Duodenal mucosa (tissue), 2 donors: ENCODE results near the gene ZNF569.
"Not testable (repeated sequence)": the region's sequence is repeated elsewhere in the genome, so short reads cannot be mapped to it uniquely, and the experiment has no call there.

ENCODE experiments used
- H3K27ac ChIP-seq: one replicate; pipeline ENCODE4 v1.7.0; 2013; ENCODE audit warnings: low read depth, low read length
- H3K27me3 ChIP-seq, 2 donors: one replicate each; pipeline ENCODE4 v1.7.0; 2013; ENCODE audit warnings: low read length in 2 of 2, control low read depth in 1 of 2; ENCODE audit not compliant: insufficient read depth in 2 of 2, control insufficient read depth in 1 of 2
- H3K36me3 ChIP-seq, 2 donors: one replicate each; pipeline ENCODE4 v1.7.0; 2013; ENCODE audit warnings: low read length in 2 of 2, control low read depth in 1 of 2; ENCODE audit not compliant: insufficient read depth in 2 of 2, control insufficient read depth in 1 of 2
- H3K4me1 ChIP-seq, 2 donors: one replicate each; pipeline ENCODE4 v1.7.0; 2013; ENCODE audit warnings: low read length in 2 of 2, control low read depth in 1 of 2; ENCODE audit not compliant: insufficient read depth in 2 of 2, control insufficient read depth in 1 of 2
- H3K4me3 ChIP-seq, 2 donors: one replicate each; pipeline ENCODE4 v1.7.0; 2013; ENCODE audit warnings: low read length in 2 of 2, low read depth in 1 of 2
- H3K9ac ChIP-seq, 2 donors: one replicate each; pipeline ENCODE4 v1.7.0; 2013; ENCODE audit warnings: low read length in 2 of 2, low read depth in 1 of 2
- H3K9me3 ChIP-seq, 2 donors: one replicate each; pipeline ENCODE4 v1.7.0; 2013; ENCODE audit warnings: low read length in 2 of 2, control low read depth in 1 of 2; ENCODE audit not compliant: control insufficient read depth in 1 of 2

ZNF569 gene

GRCh38 chr19:37403403-37403802 lies 63.8 kb downstream of the ZNF569 start:
- H3K36me3 ChIP-seq = no peaks in the 10 kb centered on the region
- H3K27ac ChIP-seq = no peak overlapping the region
- no peaks in the 10 kb centered on the region for H3K27me3 ChIP-seq
- H3K9ac ChIP-seq = no peak overlapping the region
- no peaks in the 10 kb centered on the region for H3K4me1 ChIP-seq
- H3K4me3 ChIP-seq = no peak overlapping the region
- peaks cover 49 to 57% of the 10 kb centered on the region in 2 donors for H3K9me3 ChIP-seq

DNA sequence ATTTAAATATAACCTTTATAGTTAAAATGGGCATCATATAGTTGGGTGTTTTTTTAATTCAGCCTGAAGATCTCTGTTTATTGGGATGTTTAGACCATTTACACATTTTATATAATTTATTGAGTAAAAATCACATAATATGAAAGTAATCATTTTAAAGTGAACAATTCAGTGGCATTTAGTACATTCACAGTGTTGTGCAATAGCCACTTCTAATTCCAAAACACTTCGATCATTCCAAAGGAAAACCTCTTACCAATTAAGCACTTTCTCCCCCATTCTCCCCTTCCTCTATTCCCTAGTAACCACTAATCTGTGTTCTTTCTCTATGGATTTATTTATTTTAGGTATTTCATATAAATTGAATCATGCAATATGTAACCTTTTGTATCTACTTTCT lies 66.2 kb downstream of the ZNF569 start:
- Histone ChIP-seq H3K27me3 (no peaks in the 10 kb centered on the region), H3K27ac (no peak overlapping the region), H3K4me1 (no peaks in the 10 kb centered on the region), H3K4me3 (no peak overlapping the region), H3K9ac (no peak overlapping the region), H3K36me3 (no peaks in the 10 kb centered on the region), H3K9me3 (peaks cover 50 to 56% of the 10 kb centered on the region in 2 donors)

DNA sequence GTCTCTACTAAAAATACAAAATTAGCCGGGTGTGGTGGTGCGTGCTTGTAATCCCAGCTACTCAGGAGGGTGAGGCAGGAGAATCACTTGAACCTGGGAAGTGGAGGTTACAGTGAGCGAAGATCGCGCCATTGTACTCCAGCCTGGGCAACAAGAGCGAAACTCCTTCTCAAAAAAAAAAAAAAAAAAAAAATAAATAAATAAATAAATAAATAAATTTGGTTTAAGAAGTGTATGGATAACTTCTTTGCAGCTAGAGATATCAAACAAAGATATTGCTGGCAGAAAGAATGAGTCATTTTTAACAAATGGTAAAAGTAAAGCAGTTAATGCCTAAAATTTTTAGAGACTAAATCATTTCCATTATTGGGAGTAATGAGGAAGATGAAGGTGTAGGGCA lies 75.8 kb downstream of the ZNF569 start:
- not testable (repeated sequence) for H3K4me3 ChIP-seq, H3K27me3 ChIP-seq, H3K9ac ChIP-seq, H3K4me1 ChIP-seq, H3K27ac ChIP-seq
- peaks cover 30 to 34% of the 10 kb centered on the region in 2 donors for H3K36me3 ChIP-seq
- peaks cover 68 to 77% of the 10 kb centered on the region in 2 donors for H3K9me3 ChIP-seq

DNA sequence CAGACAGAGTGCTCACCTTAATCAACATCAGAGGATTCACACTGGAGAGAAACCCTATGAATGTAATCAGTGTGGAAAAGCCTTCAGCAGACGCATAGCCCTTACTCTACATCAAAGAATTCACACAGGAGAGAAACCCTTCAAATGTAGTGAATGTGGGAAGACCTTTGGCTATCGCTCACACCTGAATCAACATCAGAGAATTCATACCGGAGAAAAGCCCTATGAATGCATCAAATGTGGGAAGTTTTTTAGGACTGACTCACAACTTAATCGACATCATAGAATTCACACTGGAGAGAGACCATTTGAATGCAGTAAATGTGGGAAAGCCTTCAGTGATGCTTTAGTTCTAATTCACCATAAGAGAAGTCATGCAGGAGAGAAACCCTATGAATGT lies 78.0 kb downstream of the ZNF569 start:
- H3K27ac ChIP-seq = no peak overlapping the region
- H3K4me3 ChIP-seq = peak overlapping the region; percentile 7 to 37
- no peaks in the 10 kb centered on the region for H3K27me3 ChIP-seq
- no peak overlapping the region for H3K9ac ChIP-seq
- peaks cover 49 to 53% of the 10 kb centered on the region in 2 donors for H3K36me3 ChIP-seq
- no peaks in the 10 kb centered on the region for H3K4me1 ChIP-seq
- peaks cover 74 to 75% of the 10 kb centered on the region in 2 donors for H3K9me3 ChIP-seq

DNA sequence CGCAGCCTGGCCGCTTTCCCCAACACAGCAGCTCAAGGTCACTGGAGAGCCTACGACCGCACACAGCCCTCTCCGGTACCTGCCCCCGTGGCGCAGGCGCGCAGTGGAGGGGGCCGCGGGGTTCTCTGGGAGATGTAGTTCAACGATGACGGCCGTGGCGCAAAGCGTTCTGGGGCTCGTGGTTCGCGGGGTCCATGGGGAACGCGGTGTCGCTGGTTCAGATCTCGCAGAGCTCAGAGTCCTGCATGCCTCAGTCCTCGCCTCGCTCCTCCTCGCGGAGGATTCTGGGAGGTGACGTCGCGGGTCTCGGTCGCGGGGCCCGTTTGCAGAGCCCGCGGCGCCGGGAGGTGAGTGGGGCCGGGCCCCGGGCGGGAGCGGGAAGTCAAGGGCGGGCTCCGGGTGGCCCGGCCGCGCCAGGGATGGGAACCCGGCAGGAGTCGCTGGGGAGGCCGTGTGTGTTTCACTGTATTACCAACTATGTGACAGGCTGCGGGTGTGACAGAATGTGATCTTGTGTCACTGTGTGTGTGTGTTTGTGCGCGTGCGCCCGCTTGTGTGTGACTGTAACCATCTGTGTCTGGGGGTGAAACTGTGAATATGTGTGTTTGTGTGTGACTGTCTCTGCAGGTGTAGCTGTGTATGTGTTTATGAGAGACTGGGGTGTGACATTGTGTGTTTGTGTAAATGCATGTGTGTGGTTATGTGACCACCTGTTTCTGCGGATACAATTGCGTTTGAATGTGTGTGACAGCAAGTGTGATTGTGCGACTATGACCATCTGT lies 96.2 kb downstream of the ZNF569 start, which contains the start of gene ZNF527:
Gene ZNF527 (plus strand): TSS at position 220 of the 782 bp plus-strand sequence. CDS start 3,100 bp downstream, outside the sequence.
- H3K27ac ChIP-seq = peak within 1 kb of the TSS; percentile 84
- H3K36me3 ChIP-seq = peaks cover 17 to 19% of the 10 kb centered on the region in 2 donors
- H3K9me3 ChIP-seq = peaks cover 10 to 22% of the 10 kb centered on the region in 2 donors

DNA sequence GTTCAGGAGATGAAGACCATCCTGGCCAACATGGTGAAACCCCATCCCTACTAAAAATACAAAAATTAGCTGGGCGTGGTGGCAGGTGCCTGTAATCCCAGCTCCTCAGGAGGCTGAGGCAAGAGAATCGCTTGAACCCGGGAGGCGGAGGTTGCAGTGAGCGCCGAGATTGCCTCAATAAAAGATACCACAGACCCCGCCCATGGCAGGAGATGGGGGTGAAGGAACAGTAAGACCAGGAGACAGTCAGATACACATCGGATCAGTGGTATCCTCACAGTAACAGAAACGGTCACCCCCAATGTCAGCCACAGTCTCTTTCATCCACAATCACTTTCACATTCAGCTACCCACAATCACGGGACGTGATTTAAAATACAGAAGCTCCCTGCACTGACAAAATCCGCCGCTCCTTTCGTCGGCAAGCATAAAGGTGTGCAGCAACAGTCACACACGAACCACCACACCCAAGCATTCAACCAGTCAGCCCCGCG lies 96.8 kb downstream of the ZNF569 start:
- H3K9me3 ChIP-seq = peaks cover 15 to 23% of the 10 kb centered on the region in 2 donors

More for the DNA sequence above, 96.2 kb downstream of the ZNF569 start, which contains the start of gene ZNF527:
- Histone ChIP-seq H3K9ac (peak within 1 kb of the TSS; percentile 75 to 95), H3K4me1 (peaks cover 4 to 13% of the 10 kb centered on the region in 2 donors), H3K4me3 (peak within 1 kb of the TSS; percentile 75 to 76), H3K27me3 (no peaks in the 10 kb centered on the region)

GRCh38 chr19:37362733-37363132 lies 104.5 kb downstream of the ZNF569 start:
- Histone ChIP-seq H3K4me3 (no peak overlapping the region), H3K27ac (no peak overlapping the region), H3K9me3 (peaks cover 41 to 48% of the 10 kb centered on the region in 2 donors), H3K4me1 (no peaks in the 10 kb centered on the region), H3K27me3 (no peaks in the 10 kb centered on the region), H3K36me3 (peaks cover 26 to 53% of the 10 kb centered on the region in 2 donors), H3K9ac (no peak overlapping the region)

More for the DNA sequence above, 96.8 kb downstream of the ZNF569 start:
- H3K27ac ChIP-seq = peak overlapping the region; percentile 84
- peak overlapping the region; percentile 75 to 76 for H3K4me3 ChIP-seq
- peaks cover 4 to 13% of the 10 kb centered on the region in 2 donors for H3K4me1 ChIP-seq
- H3K36me3 ChIP-seq = peaks cover 12% of the 10 kb centered on the region in 2 donors
- peak overlapping the region; percentile 75 to 95 for H3K9ac ChIP-seq
- not testable (repeated sequence) for H3K27me3 ChIP-seq

DNA sequence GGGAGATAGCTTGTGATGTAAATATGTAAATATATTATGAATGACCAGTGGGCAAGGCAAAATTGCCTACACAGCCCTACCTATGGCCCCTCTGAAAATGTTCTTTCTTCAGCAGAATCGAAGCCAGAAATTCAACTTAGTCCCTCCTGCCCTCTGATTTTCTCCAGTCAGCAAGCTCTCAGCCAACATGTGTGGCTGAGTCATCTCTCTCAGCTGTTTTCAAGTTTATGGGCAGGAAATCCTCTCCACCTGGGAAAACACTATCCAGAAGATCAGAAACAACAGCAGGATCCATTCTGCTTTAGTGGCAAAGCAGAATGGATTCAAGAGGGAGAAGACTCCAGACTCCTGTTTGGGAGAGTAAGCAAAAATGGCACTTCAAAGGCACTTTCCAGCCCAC lies 105.2 kb downstream of the ZNF569 start:
- no peaks in the 10 kb centered on the region for H3K27me3 ChIP-seq
- peaks cover 42 to 55% of the 10 kb centered on the region in 2 donors for H3K9me3 ChIP-seq
- no peak overlapping the region for H3K27ac ChIP-seq
- H3K36me3 ChIP-seq = peaks cover 28 to 56% of the 10 kb centered on the region in 2 donors
- no peaks in the 10 kb centered on the region for H3K4me1 ChIP-seq
- no peak overlapping the region for H3K4me3 ChIP-seq
- no peak overlapping the region for H3K9ac ChIP-seq
